Cerebellar cortex (tissue), 1 donor: ENCODE data around the gene INPP5J.
"Not testable (repeated sequence)": the region's sequence is repeated elsewhere in the genome, so short reads cannot be mapped to it uniquely, and the experiment has no call there.

ENCODE experiments used
- DNase-seq: peaks from one replicate; pipeline ENCODE4 v3.0.0-alpha.2; 2015; ENCODE audit warnings: low spot score

INPP5J gene

GRCh38 chr22:31148488-31148887 is 25.7 kb downstream of the INPP5J start:
- no peak for DNase-seq

GRCh38 chr22:31148953-31149627 is 26.3 kb downstream of the INPP5J start:
- peak; percentile 88 for DNase-seq

DNA sequence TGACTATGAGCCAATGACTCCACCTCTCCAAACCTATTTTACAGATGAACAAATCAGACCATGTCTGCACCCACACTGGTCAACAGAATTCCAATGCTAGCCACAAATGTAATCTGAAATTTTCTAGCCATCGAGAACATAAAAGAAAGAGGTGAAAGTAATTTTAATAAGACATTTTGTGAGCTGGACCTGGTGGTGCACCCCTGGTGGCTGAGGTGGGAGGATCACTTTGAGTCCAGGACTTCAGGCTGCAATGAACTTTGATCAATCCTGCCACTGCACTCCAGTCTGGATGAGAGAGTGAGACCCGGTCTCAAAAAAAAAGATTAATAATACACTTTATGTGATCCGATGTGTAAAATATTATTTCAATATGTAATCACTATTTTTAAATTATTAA is 27.8 kb downstream of the INPP5J start:
- DNase-seq: no peak

DNA sequence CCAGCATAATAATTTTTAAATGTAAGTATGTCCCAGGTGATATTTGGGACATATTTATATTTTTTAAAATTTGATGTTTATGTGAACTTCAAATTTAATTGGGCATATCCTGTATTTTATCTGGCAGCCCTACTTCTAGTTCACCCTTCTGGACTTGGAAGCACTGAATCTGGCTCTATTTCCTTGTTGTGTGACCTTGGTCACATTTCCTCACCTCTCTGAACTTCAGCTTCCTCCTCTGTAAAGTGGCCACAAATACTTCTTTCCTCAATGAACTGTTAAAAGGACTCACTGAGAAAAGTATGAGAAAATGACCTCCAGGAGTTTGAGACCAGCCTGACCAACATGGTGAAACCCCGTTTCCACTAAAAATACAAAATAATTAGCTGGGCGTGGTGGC is 29.1 kb downstream of the INPP5J start:
- DNase-seq: no peak

DNA sequence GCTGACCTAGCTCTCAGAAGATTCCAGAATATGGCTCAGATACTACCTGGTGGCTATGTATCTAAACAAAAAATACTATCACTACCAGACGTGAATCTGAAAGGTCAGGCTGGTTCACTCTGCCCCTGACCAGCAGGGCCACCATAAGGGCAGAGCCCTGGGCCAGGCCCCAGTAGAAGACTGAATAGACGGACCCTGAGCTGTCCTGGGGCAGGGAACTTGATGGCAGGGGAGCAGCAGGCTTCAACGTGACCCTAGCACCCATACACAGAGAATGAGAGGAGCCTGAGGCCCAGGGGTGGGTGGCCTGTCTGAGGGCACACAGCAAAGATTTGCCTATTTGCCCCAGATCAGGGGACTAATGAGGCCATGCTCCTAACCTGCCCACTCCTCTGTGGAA is 30.6 kb downstream of the INPP5J start:
- DNase-seq: no peak

DNA sequence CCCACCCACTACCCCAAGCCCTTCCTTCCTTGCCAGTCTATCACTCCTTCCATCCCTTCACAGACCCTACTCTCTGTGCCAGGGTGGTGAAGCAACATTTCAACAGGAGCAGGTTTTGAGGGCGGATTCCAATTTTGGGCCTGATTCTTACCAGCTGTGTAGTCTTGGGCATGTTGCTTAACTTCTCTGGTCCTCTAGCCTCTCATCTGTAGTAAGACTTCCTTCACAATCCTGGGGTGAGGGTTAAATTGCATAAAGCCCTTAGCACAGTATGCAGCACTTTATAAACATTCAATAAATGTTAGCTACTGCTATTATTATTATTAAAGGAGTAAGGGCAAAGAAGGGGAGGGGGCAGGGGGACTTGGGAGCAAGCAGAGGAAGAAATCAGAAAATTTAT is 32.2 kb downstream of the INPP5J start:
- no peak for DNase-seq

DNA sequence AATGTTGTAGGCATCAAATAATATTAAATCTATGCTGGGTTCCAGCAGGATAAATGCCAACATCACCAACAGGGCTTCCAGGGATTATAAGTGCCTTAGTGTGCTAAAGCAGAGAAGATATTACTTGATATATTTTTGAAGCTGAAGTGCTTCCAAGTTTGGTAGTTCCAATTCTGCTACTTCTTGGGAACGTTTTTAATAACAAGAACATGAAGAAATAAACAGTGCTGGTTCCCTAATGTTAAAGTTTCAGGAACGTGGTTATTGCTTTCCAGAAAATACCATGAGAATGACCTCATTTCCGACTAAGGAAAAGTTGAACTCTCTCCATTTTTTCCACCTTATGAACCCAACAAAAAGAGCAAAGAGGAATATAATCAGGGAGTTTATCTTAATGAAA is 32.7 kb downstream of the INPP5J start:
- no peak for DNase-seq

GRCh38 chr22:31160328-31160978 is 37.7 kb downstream of the INPP5J start:
- peak; percentile 36 for DNase-seq

DNA sequence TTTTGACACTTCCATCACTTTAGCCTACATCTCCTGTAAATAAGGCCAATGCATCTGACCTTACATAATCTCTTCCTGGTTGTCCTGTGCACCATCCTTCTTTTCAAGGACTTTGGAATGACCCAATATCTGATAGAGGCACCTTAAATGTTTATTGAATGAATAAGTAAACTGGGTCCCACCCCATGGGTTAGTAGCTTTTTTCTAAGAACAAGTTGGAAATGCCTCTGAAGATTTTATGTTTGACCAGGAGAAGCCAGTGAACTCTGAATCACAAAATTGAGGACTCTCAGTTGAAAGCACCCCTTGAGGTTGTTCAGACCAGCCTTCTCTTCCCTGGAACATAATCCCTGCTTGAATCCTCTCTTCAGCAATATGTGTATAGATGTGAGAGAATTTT is 38.6 kb downstream of the INPP5J start:
- no peak for DNase-seq

- no peak for DNase-seq
These were observed 39.4 kb downstream of the INPP5J start for GRCh38 chr22:31162015-31162765.

GRCh38 chr22:31170971-31171370 is 48.2 kb downstream of the INPP5J start:
- DNase-seq: no peak

DNA sequence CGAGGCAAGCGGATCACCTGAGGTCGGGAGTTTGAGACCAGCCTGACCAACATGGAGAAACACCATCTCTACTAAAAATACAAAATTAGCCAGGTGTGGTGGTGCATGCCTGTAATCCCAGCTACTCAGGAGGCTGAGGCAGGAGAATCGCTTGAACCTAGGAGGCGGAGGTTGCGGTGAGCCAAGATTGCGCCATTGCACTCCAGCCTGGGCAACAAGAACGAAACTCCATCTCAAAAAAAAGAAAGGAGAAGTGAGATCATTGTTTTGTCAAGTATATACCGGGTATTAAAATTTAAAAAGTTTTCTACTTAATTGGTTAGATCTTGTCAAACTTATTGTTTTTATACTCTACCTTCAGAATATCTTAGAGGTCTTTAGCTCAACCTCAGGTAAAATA is 49.0 kb downstream of the INPP5J start:
- DNase-seq: not testable (repeated sequence)

- no peak for DNase-seq
These were observed 50.8 kb downstream of the INPP5J start for GRCh38 chr22:31173386-31174145.

- no peak for DNase-seq
These were observed 54.2 kb downstream of the INPP5J start for GRCh38 chr22:31176923-31177322.

GRCh38 chr22:31177420-31178162 is 54.8 kb downstream of the INPP5J start:
- DNase-seq: no peak

DNA sequence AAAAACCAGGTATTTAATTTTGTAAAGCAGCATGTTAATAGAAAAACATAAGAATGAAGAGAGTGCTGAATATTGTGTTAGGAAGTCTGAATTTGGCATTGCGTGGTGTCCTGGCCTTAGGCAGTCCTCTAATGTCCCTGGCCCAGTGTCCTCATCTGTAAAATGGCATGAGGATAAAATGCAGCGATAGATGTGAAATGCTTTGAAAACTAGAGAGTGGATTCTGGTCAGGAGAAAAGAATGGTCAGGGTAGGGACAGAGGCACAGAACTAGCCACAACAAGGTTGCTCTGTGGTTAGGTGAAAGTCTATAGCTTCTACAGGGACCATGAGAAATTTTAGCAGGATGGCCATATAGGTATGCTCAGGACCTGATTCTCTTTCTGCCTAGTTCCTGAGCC is 56.1 kb downstream of the INPP5J start:
- no peak for DNase-seq

GRCh38 chr22:31179345-31179744 is 56.6 kb downstream of the INPP5J start:
- no peak for DNase-seq

GRCh38 chr22:31184015-31184414 is 61.2 kb downstream of the INPP5J start:
- DNase-seq: no peak
